GM12874 (cell line): Measurements from ENCODE around the gene CIPC.

Experiments
- TF ChIP-seq, protein P1 (sequence below): IDR thresholded peaks from 2 replicates; pipeline ENCODE4 v1.5.1; 2011; ENCODE audit warnings: low read depth, mild to moderate bottlenecking, control low read depth, low read length, moderate library complexity; ENCODE audit not compliant: insufficient read depth

CIPC gene

DNA sequence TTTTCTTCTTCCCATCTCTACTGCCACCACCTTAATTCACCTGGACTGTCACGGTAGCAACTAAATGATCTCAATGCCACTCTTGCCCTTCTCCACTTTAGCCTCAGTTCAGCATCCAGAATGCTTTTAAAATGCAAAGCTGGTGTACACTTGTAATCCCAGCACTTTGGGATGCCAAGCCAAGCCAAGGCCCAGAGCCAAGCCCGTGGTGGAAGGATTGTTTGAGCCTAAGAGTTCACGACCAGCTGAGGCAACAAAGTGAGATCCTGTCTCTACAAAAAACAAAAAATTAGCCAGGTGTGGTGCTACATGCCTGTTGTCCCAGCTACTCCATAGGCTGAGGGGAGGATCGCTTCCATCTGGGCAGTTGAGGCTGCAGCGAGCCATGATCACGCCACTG is 5.9 kb downstream of the CIPC start:
- TF ChIP-seq, protein P1, sequence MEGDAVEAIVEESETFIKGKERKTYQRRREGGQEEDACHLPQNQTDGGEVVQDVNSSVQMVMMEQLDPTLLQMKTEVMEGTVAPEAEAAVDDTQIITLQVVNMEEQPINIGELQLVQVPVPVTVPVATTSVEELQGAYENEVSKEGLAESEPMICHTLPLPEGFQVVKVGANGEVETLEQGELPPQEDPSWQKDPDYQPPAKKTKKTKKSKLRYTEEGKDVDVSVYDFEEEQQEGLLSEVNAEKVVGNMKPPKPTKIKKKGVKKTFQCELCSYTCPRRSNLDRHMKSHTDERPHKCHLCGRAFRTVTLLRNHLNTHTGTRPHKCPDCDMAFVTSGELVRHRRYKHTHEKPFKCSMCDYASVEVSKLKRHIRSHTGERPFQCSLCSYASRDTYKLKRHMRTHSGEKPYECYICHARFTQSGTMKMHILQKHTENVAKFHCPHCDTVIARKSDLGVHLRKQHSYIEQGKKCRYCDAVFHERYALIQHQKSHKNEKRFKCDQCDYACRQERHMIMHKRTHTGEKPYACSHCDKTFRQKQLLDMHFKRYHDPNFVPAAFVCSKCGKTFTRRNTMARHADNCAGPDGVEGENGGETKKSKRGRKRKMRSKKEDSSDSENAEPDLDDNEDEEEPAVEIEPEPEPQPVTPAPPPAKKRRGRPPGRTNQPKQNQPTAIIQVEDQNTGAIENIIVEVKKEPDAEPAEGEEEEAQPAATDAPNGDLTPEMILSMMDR, result no peak

DNA sequence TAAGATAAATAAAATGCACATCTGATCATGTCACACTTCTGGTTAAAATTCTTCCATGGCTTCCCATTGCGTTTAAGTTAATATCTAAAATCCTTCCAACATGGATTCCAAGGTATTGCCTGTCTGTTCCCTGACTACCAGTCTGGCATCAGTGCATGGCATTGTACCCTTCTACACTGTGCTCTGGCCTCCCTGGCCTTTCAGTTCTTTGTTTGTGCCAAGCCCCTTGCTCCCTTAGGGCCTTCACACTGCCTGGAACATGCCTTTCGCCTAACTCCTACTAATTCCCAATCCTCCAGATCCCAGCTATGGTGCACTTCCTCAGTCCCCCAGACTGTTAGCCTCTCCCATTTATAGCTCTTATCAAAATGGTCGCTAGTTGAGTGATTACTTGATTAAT is 6.3 kb downstream of the CIPC start:
- TF ChIP-seq, protein P1, result no peak

DNA sequence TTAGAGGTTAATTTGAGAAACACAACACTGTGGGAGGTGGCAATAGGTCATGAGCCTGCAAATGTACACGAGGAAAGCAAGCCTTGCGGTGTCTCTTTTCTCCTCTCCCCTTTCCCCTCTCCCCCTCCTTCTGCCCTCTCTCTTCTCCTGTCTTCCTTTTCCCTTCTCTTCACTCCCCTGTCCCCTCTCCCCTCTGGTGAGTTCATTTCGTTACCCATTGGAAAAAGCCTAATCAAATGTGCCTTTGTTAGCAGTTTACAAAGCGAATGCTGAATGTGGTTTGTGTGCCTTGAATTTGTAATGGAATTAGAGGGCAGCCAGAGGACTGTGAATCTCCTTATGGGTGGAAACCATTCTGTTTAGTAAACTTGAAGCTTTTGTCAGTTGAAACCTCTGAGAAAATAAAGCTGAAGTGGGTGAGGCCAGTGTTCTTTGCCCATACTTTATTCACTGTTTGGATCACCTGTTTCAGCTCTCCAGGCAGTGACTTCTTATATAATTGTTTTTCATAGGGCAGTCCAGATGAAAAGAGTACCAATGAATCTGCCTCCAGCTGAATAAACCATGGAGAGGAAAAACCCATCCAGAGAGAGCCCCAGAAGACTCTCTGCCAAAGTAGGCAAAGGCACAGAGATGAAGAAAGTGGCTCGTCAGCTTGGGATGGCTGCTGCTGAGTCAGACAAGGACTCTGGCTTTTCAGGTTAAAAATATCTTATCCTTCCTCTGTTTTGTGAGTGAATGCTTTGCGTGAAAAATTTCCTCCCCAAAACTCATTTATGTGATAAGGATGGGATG is 7.3 kb downstream of the CIPC start:
- TF ChIP-seq, protein P1, result no peak

DNA sequence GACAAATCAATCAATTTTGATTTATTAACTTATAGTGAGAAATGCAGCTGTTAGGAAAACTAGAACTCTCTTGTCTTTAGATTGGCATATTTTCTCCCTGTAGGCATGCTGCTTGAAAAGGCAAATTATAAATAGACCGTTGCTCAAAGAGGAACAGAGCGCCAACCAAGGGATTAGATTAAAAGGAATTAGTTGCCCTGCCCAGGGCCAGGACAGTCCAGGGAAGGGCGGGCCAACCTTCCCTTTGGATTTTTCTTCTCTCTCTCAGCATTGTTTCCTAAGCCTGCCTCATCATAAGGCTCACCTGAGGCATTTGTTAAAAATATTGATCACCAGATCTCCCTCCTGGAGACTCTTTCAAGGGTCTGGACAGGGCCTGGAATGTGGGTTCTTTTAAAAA is 8.6 kb downstream of the CIPC start:
- TF ChIP-seq, protein P1, result no peak

DNA sequence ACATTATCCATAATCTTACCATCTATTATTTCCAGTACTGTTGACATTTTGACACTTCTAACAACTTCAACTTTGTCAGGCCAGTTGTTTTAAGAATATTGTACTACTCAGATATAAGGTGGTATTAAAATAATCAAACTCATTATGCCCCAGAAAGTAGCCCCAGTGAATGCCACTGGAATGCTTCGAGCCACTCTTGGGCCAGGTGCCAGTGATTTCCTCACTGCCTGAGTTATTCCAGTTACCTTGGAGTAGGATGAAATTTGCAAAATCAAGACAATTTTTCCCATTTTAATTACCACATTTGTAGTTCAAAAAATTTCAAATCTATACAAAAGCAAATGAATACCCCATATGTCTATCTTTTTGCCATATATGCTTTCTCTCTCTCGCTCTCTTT is 9.2 kb downstream of the CIPC start:
- TF ChIP-seq, protein P1, result no peak

DNA sequence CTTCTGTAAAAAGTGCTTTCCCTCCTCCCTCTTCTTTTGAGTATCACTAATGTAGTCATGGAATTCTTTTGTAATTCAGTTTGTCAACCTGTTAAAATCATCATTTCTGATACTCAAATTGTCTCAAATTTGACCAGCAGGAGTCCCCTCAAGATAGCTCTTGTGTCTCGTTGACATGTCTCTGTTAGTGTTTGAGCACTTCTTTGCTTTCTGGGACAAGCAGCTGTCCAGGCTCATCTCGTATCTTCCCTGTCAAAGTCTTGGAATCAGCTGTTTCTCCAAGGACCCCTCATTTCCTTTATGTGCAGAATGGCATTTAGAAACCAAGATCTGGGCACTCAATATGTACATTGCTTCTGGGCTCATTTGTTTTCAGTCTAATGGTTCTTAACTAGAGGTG is 10.7 kb downstream of the CIPC start:
- TF ChIP-seq, protein P1, result no peak

DNA sequence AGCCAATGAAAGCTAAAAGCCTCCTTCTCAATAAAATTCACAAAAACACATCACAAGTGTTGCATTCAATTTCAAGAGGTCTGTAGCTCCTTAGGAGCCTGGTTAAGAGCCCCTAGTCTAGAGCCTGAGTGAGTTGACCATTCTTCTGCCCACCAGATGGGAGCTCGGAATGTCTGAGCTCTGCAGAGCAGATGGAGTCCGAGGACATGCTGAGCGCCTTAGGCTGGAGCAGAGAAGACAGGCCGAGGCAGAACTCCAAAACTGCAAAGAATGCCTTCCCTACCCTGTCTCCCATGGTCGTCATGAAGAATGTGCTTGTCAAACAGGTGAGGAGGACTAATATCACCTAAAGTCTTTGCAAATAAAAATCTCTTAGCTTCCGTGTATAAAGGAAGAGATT is 11.6 kb downstream of the CIPC start:
- TF ChIP-seq, protein P1, result no peak
